Stomach smooth muscle (tissue), 2 donors: ENCODE results near the gene METRN.

Source experiments
- H3K27ac ChIP-seq: one replicate; pipeline ENCODE4 v1.7.0; 2013; ENCODE audit warnings: mild to moderate bottlenecking, low read length, inconsistent platforms
- H3K27me3 ChIP-seq, 2 donors: one replicate each; pipeline ENCODE4 v1.7.0; 2013; ENCODE audit warnings: low read length in 2 of 2; ENCODE audit not compliant: insufficient read depth in 2 of 2, control insufficient read depth in 1 of 2
- H3K36me3 ChIP-seq, 2 donors: one replicate each; pipeline ENCODE4 v1.7.0; 2013; ENCODE audit warnings: low read length in 2 of 2; ENCODE audit not compliant: control insufficient read depth in 2 of 2, insufficient read depth in 2 of 2
- H3K4me1 ChIP-seq: one replicate; pipeline ENCODE4 v1.7.0; 2013; ENCODE audit warnings: low read length; ENCODE audit not compliant: control insufficient read depth, insufficient read depth
- H3K4me3 ChIP-seq, 2 donors: one replicate each; pipeline ENCODE4 v1.7.0; 2013; ENCODE audit warnings: low read length in 2 of 2
- H3K9ac ChIP-seq, 2 donors: one replicate each; pipeline ENCODE4 v1.7.0; 2013; ENCODE audit warnings: low read length in 2 of 2, mild to moderate bottlenecking in 1 of 2
- H3K9me3 ChIP-seq, 2 donors: one replicate each; pipeline ENCODE4 v1.7.0; 2013; ENCODE audit warnings: low read length in 2 of 2; ENCODE audit not compliant: control insufficient read depth in 2 of 2
- donor health status: healthy.
- donor health status: Pancreatic carcinoma.

The METRN gene

GRCh38 chr16:672851-673250, 42.1 kb upstream of the METRN start:
- H3K36me3 ChIP-seq = peaks cover 13 to 20% of the 10 kb centered on the region in 2 donors
- no peaks in the 10 kb centered on the region for H3K9me3 ChIP-seq
- peaks cover 0 to 4% of the 10 kb centered on the region in 2 donors for H3K27me3 ChIP-seq
- peaks cover 27% of the 10 kb centered on the region for H3K4me1 ChIP-seq
- no peak overlapping the region for H3K4me3 ChIP-seq
- no peak overlapping the region for H3K27ac ChIP-seq
- no peak overlapping the region for H3K9ac ChIP-seq

GRCh38 chr16:673399-673991, 41.4 kb upstream of the METRN start:
- H3K9me3 ChIP-seq = no peaks in the 10 kb centered on the region
- peaks cover 27% of the 10 kb centered on the region for H3K4me1 ChIP-seq
- peaks cover 13 to 20% of the 10 kb centered on the region in 2 donors for H3K36me3 ChIP-seq
- H3K27ac ChIP-seq = no peak overlapping the region
- no peak overlapping the region for H3K9ac ChIP-seq
- no peak overlapping the region for H3K4me3 ChIP-seq
- peaks cover 0 to 4% of the 10 kb centered on the region in 2 donors for H3K27me3 ChIP-seq

GRCh38 chr16:674214-674881, 40.6 kb upstream of the METRN start:
- Histone ChIP-seq H3K27me3 (peaks cover 0 to 4% of the 10 kb centered on the region in 2 donors), H3K9me3 (no peaks in the 10 kb centered on the region), H3K4me3 (no peak overlapping the region), H3K27ac (no peak overlapping the region), H3K9ac (no peak overlapping the region), H3K36me3 (peaks cover 13 to 20% of the 10 kb centered on the region in 2 donors), H3K4me1 (peaks cover 22% of the 10 kb centered on the region)

- H3K9me3 ChIP-seq = no peaks in the 10 kb centered on the region
- peaks cover 0 to 4% of the 10 kb centered on the region in 2 donors for H3K27me3 ChIP-seq
- H3K4me3 ChIP-seq = peak within 1 kb of the TSS in 1 of 2 donors; percentile 68
- no peak within 1 kb of the TSS for H3K27ac ChIP-seq
- H3K9ac ChIP-seq = peak within 1 kb of the TSS in 1 of 2 donors; percentile 38
- peaks cover 23% of the 10 kb centered on the region for H3K4me1 ChIP-seq
- peaks cover 11 to 13% of the 10 kb centered on the region in 2 donors for H3K36me3 ChIP-seq
These were observed 39.7 kb upstream of the METRN start, which contains the start of gene RHBDL1 for GRCh38 chr16:674968-675883. TSS of gene RHBDL1 (plus strand) at chr16:675671. CDS start at chr16:675791, 120 bp downstream.

- H3K27ac ChIP-seq = no peak overlapping the region
- H3K4me1 ChIP-seq = peaks cover 27% of the 10 kb centered on the region
These were observed 38.9 kb upstream of the METRN start for GRCh38 chr16:675884-676564.

GRCh38 chr16:676565-676902, 38.4 kb upstream of the METRN start:
- Histone ChIP-seq H3K4me1 (peaks cover 32% of the 10 kb centered on the region), H3K9ac (no peak overlapping the region), H3K27me3 (peaks cover 0 to 4% of the 10 kb centered on the region in 2 donors), H3K27ac (no peak overlapping the region), H3K36me3 (peaks cover 9 to 10% of the 10 kb centered on the region in 2 donors), H3K4me3 (no peak overlapping the region), H3K9me3 (no peaks in the 10 kb centered on the region)

More at GRCh38 chr16:675884-676564, 38.9 kb upstream of the METRN start:
- Histone ChIP-seq H3K9me3 (no peaks in the 10 kb centered on the region), H3K4me3 (peak overlapping the region in 1 of 2 donors; percentile 68), H3K9ac (no peak overlapping the region), H3K27me3 (peaks cover 0 to 4% of the 10 kb centered on the region in 2 donors), H3K36me3 (peaks cover 9 to 12% of the 10 kb centered on the region in 2 donors)

- no peak overlapping the region for H3K4me3 ChIP-seq
- peaks cover 0 to 4% of the 10 kb centered on the region in 2 donors for H3K27me3 ChIP-seq
- no peak overlapping the region for H3K27ac ChIP-seq
- peaks cover 11 to 13% of the 10 kb centered on the region in 2 donors for H3K36me3 ChIP-seq
- H3K4me1 ChIP-seq = peaks cover 36% of the 10 kb centered on the region
- H3K9me3 ChIP-seq = no peaks in the 10 kb centered on the region
- no peak overlapping the region for H3K9ac ChIP-seq
These were observed 38.0 kb upstream of the METRN start for GRCh38 chr16:676913-677312.

GRCh38 chr16:677316-678190, 37.4 kb upstream of the METRN start:
- peaks cover 11 to 16% of the 10 kb centered on the region in 2 donors for H3K36me3 ChIP-seq
- no peak overlapping the region for H3K4me3 ChIP-seq
- H3K9ac ChIP-seq = no peak overlapping the region
- no peak overlapping the region for H3K27ac ChIP-seq
- no peaks in the 10 kb centered on the region for H3K9me3 ChIP-seq
- H3K4me1 ChIP-seq = peaks cover 42% of the 10 kb centered on the region
- peaks cover 0 to 4% of the 10 kb centered on the region in 2 donors for H3K27me3 ChIP-seq

- peaks cover 50% of the 10 kb centered on the region for H3K4me1 ChIP-seq
- H3K27ac ChIP-seq = no peak overlapping the region
- peaks cover 12 to 17% of the 10 kb centered on the region in 2 donors for H3K36me3 ChIP-seq
These were observed 36.6 kb upstream of the METRN start for GRCh38 chr16:678209-678857.

More at GRCh38 chr16:678209-678857, 36.6 kb upstream of the METRN start:
- no peaks in the 10 kb centered on the region for H3K9me3 ChIP-seq
- H3K9ac ChIP-seq = no peak overlapping the region
- H3K4me3 ChIP-seq = no peak overlapping the region
- H3K27me3 ChIP-seq = peaks cover 0 to 4% of the 10 kb centered on the region in 2 donors
